H9 (cell line): ENCODE data around the gene DNAAF1. TPM values are rescaled to one million over a fixed set of nuclear protein-coding genes. Genes with fewer than 3 reads are reported as not detected.
A peak's percentile ranks its signal among the peaks of the same experiment; 100 is the strongest.

Source experiments
- DNase-seq: peaks from one replicate; pipeline ENCODE4 v3.0.0-alpha.2; 2017
- H2AFZ ChIP-seq: one replicate; pipeline ENCODE4 v1.6.1; 2013; ENCODE audit warnings: mild to moderate bottlenecking, low read length, control low read depth, moderate library complexity
- H2AK5ac ChIP-seq: 2 replicates; pipeline ENCODE4 v1.6.1; 2013; ENCODE audit warnings: low read length, control low read depth, mixed read lengths; ENCODE audit not compliant: insufficient read length
- H2BK120ac ChIP-seq: one replicate; pipeline ENCODE4 v1.6.1; 2013; ENCODE audit warnings: low read depth, mild to moderate bottlenecking, low read length, control low read depth, inconsistent platforms; ENCODE audit not compliant: poor library complexity, severe bottlenecking
- H2BK12ac ChIP-seq: 2 replicates; pipeline ENCODE4 v1.6.1; 2013; ENCODE audit warnings: low read length, control low read depth, mixed read lengths, low read depth; ENCODE audit not compliant: insufficient read length
- H2BK15ac ChIP-seq: 2 replicates; pipeline ENCODE4 v1.6.1; 2013; ENCODE audit warnings: low read depth, low read length, control low read depth
- H2BK20ac ChIP-seq: one replicate; pipeline ENCODE4 v1.6.1; 2013; ENCODE audit warnings: low read depth, mild to moderate bottlenecking, low read length, control low read depth, inconsistent platforms; ENCODE audit not compliant: poor library complexity, severe bottlenecking
- H2BK5ac ChIP-seq: 2 replicates; pipeline ENCODE4 v1.6.1; 2013; ENCODE audit warnings: low read length, control low read depth, mixed read lengths; ENCODE audit not compliant: insufficient read length
- H3K14ac ChIP-seq: 2 replicates; pipeline ENCODE4 v1.6.1; 2013; ENCODE audit warnings: low read length, control low read depth; ENCODE audit not compliant: insufficient read depth
- H3K18ac ChIP-seq: 2 replicates; pipeline ENCODE4 v1.6.1; 2013; ENCODE audit warnings: low read depth, mild to moderate bottlenecking, mixed read lengths, low read length, control low read depth; ENCODE audit not compliant: insufficient read length
- H3K23ac ChIP-seq: 2 replicates; pipeline ENCODE4 v1.6.1; 2013; ENCODE audit warnings: low read length, control low read depth, mixed read lengths, low read depth; ENCODE audit not compliant: insufficient read length
- H3K23me2 ChIP-seq: 2 replicates; pipeline ENCODE4 v1.6.1; 2013; ENCODE audit warnings: low read depth, mild to moderate bottlenecking, mixed read lengths, low read length, control low read depth; ENCODE audit not compliant: insufficient read length, poor library complexity, severe bottlenecking
- H3K27ac ChIP-seq: 2 replicates; pipeline ENCODE4 v1.5.1; 2013; ENCODE audit warnings: low read length, control low read depth, mixed read lengths, low read depth; ENCODE audit not compliant: insufficient read length
- H3K27me3 ChIP-seq: 2 replicates; pipeline ENCODE4 v1.6.1; 2013; ENCODE audit warnings: low read length, control low read depth, inconsistent platforms; ENCODE audit not compliant: insufficient read depth
- H3K4ac ChIP-seq: 2 replicates; pipeline ENCODE4 v1.6.1; 2013; ENCODE audit warnings: low read depth, mild to moderate bottlenecking, control low read depth, inconsistent platforms, low read length, moderate library complexity
- H3K4me1 ChIP-seq: 2 replicates; pipeline ENCODE4 v1.6.1; 2013; ENCODE audit warnings: low read length, control low read depth, inconsistent platforms; ENCODE audit not compliant: insufficient read depth
- H3K4me2 ChIP-seq: 2 replicates; pipeline ENCODE4 v1.6.1; 2013; ENCODE audit warnings: low read length, control low read depth, mixed read lengths; ENCODE audit not compliant: insufficient read length, insufficient read depth
- H3K56ac ChIP-seq: 2 replicates; pipeline ENCODE4 v1.6.1; 2013; ENCODE audit warnings: low read depth, mild to moderate bottlenecking, mixed read lengths, low read length, control low read depth; ENCODE audit not compliant: insufficient read length
- H3K79me1 ChIP-seq: 2 replicates; pipeline ENCODE4 v1.6.1; 2013; ENCODE audit warnings: low read depth, mild to moderate bottlenecking, moderate library complexity, low read length, control low read depth, inconsistent platforms; ENCODE audit not compliant: insufficient read depth, poor library complexity, severe bottlenecking
- H3K79me2 ChIP-seq: 2 replicates; pipeline ENCODE4 v1.6.1; 2013; ENCODE audit warnings: low read length, control low read depth, inconsistent platforms; ENCODE audit not compliant: insufficient read depth
- H3K9ac ChIP-seq: 2 replicates; pipeline ENCODE4 v1.6.1; 2013; ENCODE audit warnings: low read length, control low read depth, mixed read lengths; ENCODE audit not compliant: insufficient read length; ENCODE audit errors: extremely low read depth
- H3K9me3 ChIP-seq: one replicate; pipeline ENCODE4 v1.6.1; 2013; ENCODE audit warnings: low read depth, low read length, inconsistent platforms; ENCODE audit not compliant: control insufficient read depth
- H3T11ph ChIP-seq: one replicate; pipeline ENCODE4 v1.6.1; 2013; ENCODE audit warnings: mild to moderate bottlenecking, low read length, control low read depth, inconsistent platforms
- H4K20me1 ChIP-seq: one replicate; pipeline ENCODE4 v1.6.1; 2013; ENCODE audit not compliant: control insufficient read depth, insufficient read length, insufficient read depth
- H4K5ac ChIP-seq: 2 replicates; pipeline ENCODE4 v1.6.1; 2013; ENCODE audit warnings: low read depth, mild to moderate bottlenecking, mixed read lengths, low read length, control low read depth; ENCODE audit not compliant: insufficient read length
- H4K8ac ChIP-seq: replicated peaks from 2 replicates; pipeline ENCODE4 v1.6.1; 2013; ENCODE audit warnings: low read length, control low read depth, mixed read lengths, low read depth; ENCODE audit not compliant: insufficient read length
- H4K91ac ChIP-seq: 2 replicates; pipeline ENCODE4 v1.6.1; 2013; ENCODE audit warnings: low read depth, mild to moderate bottlenecking, moderate library complexity, mixed read lengths, low read length, control low read depth; ENCODE audit not compliant: insufficient read length
- H3K27ac Mint-ChIP-seq, 3 experiments: 2 replicates in 2 of 3; 3 replicates in 1 of 3; pipeline ENCODE4 v1.8.0; 2020 to 2021; ENCODE audit warnings: mixed read lengths in 3 of 3, mild to moderate bottlenecking in 1 of 3, moderate library complexity in 1 of 3
- H3K27me3 Mint-ChIP-seq: 2 replicates; pipeline ENCODE4 v1.8.0; 2021; ENCODE audit warnings: low read depth, mild to moderate bottlenecking, moderate library complexity, mixed read lengths
- H3K36me3 Mint-ChIP-seq, 3 experiments: 2 replicates in 2 of 3; 3 replicates in 1 of 3; pipeline ENCODE4 v1.8.0; 2020 to 2021; ENCODE audit warnings: low read depth in 3 of 3, mixed read lengths in 3 of 3; ENCODE audit not compliant: insufficient read depth in 1 of 3
- H3K4me1 Mint-ChIP-seq, 2 experiments: 2 replicates each; pipeline ENCODE4 v1.8.0; 2020; ENCODE audit warnings: mixed read lengths in 2 of 2
- H3K4me3 Mint-ChIP-seq, 2 experiments: 2 replicates in 1 of 2; 3 replicates in 1 of 2; pipeline ENCODE4 v1.8.0; 2020 to 2021; ENCODE audit warnings: mild to moderate bottlenecking in 2 of 2, mixed read lengths in 2 of 2, moderate library complexity in 1 of 2
- H3K9me3 Mint-ChIP-seq, 2 experiments: 2 replicates in 1 of 2; 3 replicates in 1 of 2; pipeline ENCODE4 v1.8.0; 2020; ENCODE audit warnings: mild to moderate bottlenecking in 2 of 2, mixed read lengths in 2 of 2, moderate library complexity in 1 of 2
- WGBS: extraction: QIAGEN DNeasy Blood & Tissue Kit; methylation state at CpG from one replicate; pipeline ENCODE4 v1.1.7; 2013; ENCODE audit warnings: missing lambda C conversion rate, low lambda C conversion rate, mixed read lengths; ENCODE audit not compliant: insufficient read length; ENCODE audit errors: extremely low coverage; 5-methylcytosine and 5-hydroxymethylcytosine counted together
- total RNA-seq: library from RNA; stranded (reverse); gene quantifications from 2 replicates; pipeline ENCODE4 v1.2.1, GENCODE V29; 2021
- TF ChIP-seq, protein P1 (sequence below): fragments of 200-600 bp; sonication (generic); conservative IDR thresholded peaks from 3 replicates; pipeline ENCODE4 v1.8.0; 2021; ENCODE audit warnings: antibody characterized with exemption, mild to moderate bottlenecking

Gene DNAAF1
- total RNA-seq, 1 experiment from 2014 or later, result not detected

DNA sequence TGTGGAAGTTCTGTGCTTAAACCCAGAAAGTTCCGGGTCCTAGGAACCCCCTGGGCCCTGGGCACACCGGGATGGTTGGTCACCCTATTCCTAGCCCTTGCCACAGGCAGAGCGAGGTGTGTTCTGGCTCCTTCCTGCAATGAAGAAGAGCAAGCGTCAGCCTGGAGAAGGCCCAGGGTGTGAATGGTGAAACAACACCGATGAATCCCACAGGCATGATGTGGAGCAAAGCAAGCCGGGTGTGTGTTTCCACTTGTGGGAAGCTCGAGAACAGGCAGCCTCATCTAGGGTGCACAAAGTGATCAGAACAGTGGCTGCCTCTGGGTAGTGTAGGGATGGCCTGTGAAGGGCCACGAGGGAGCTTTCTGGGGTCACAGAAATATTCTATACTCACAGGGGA, 80.9 kb downstream of the DNAAF1 start:
- WGBS, result no CpG with 5 or more reads among the region's 8 CpGs
- H3K4me1 Mint-ChIP-seq, result peaks cover 12 to 21% of the 10 kb centered on the region in 2 experiments
- Histone ChIP-seq H3K9ac (no peak overlapping the region), H3K23ac (no peak overlapping the region), H3K9me3 (no peaks in the 10 kb centered on the region), H2AK5ac (no peak overlapping the region), H2BK120ac (no peak overlapping the region), H2BK20ac (no peak overlapping the region), H4K20me1 (no peaks in the 10 kb centered on the region), H4K91ac (no peak overlapping the region), H3K4ac (no peak overlapping the region), H3K4me1 (no peaks in the 10 kb centered on the region), H3K27ac (no peak overlapping the region), H2BK12ac (no peak overlapping the region), H3K4me2 (no peak overlapping the region), H3K27me3 (no peaks in the 10 kb centered on the region), H2BK15ac (no peak overlapping the region), H3K56ac (no peak overlapping the region), H4K5ac (no peak overlapping the region), H4K8ac (no peak overlapping the region), H2BK5ac (no peak overlapping the region), H3K79me2 (no peaks in the 10 kb centered on the region), H3K79me1 (no peaks in the 10 kb centered on the region), H3K23me2 (no peaks in the 10 kb centered on the region), H3T11ph (no peak overlapping the region), H2AFZ (no peak overlapping the region), H3K18ac (no peak overlapping the region), H3K14ac (no peak overlapping the region; the same call in 1 of the 2 replicates)
- peak overlapping the region in 1 of 3 experiments; percentile 47; a peak in 1 of 7 replicates for H3K27ac Mint-ChIP-seq
- no peaks in the 10 kb centered on the region for H3K9me3 Mint-ChIP-seq
- H3K4me3 Mint-ChIP-seq, result no peak overlapping the region
- peaks cover 1% of the 10 kb centered on the region; the same call in 1 of the 2 replicates for H3K27me3 Mint-ChIP-seq
- TF ChIP-seq, protein P1, sequence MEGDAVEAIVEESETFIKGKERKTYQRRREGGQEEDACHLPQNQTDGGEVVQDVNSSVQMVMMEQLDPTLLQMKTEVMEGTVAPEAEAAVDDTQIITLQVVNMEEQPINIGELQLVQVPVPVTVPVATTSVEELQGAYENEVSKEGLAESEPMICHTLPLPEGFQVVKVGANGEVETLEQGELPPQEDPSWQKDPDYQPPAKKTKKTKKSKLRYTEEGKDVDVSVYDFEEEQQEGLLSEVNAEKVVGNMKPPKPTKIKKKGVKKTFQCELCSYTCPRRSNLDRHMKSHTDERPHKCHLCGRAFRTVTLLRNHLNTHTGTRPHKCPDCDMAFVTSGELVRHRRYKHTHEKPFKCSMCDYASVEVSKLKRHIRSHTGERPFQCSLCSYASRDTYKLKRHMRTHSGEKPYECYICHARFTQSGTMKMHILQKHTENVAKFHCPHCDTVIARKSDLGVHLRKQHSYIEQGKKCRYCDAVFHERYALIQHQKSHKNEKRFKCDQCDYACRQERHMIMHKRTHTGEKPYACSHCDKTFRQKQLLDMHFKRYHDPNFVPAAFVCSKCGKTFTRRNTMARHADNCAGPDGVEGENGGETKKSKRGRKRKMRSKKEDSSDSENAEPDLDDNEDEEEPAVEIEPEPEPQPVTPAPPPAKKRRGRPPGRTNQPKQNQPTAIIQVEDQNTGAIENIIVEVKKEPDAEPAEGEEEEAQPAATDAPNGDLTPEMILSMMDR, result no peak
- no peaks in the 10 kb centered on the region for H3K36me3 Mint-ChIP-seq
- DNase-seq, result no peak

Other genes starting within 250 kb of the DNAAF1 start
- 6.8 and 7.1 TPM in 2 replicates for gene MLYCD, start 246.2 kb upstream of the DNAAF1 start, total RNA-seq
- gene OSGIN1, start 192.1 kb upstream of the DNAAF1 start, total RNA-seq, result 0.48 and 0.63 TPM in 2 replicates
- gene NECAB2, start 177.1 kb upstream of the DNAAF1 start, total RNA-seq, result 11.7 and 12.6 TPM in 2 replicates
- 0.35 TPM in 1 of 2 replicates, not detected in the other for gene SLC38A8, start 102.5 kb upstream of the DNAAF1 start, total RNA-seq
- gene MBTPS1, start 28.4 kb upstream of the DNAAF1 start, total RNA-seq, result 46.8 and 48.7 TPM in 2 replicates
- gene HSDL1, start 131 bp upstream of the DNAAF1 start, total RNA-seq, result 34.2 and 38.2 TPM in 2 replicates
- 78.6 and 81.3 TPM in 2 replicates for gene TAF1C, start 41.7 kb downstream of the DNAAF1 start, total RNA-seq
- 0.99 and 1.0 TPM in 2 replicates for gene ADAD2, start 45.8 kb downstream of the DNAAF1 start, total RNA-seq
- gene KCNG4, start 94.7 kb downstream of the DNAAF1 start, total RNA-seq, result not detected in 2 replicates
- gene WFDC1, start 149.6 kb downstream of the DNAAF1 start, total RNA-seq, result 0.24 and 0.29 TPM in 2 replicates
- gene ATP2C2, start 223.2 kb downstream of the DNAAF1 start, total RNA-seq, result 2.8 and 4.0 TPM in 2 replicates